HAP-1 (cell line): Measurements from ENCODE around the gene MCM9.

ENCODE experiments used
- DNase-seq, 2 experiments: peaks; one replicate each; pipeline ENCODE4 v3.0.0-alpha.2; 2016 to 2020; ENCODE audit warnings: low spot score in 2 of 2
- H3K27me3 ChIP-seq: fragments of 250-450 bp; sonication (Bioruptor Pico); 2 replicates; pipeline ENCODE4 v1.5.1; 2020; ENCODE audit warnings: low read depth, mild to moderate bottlenecking, moderate library complexity
- H3K36me3 ChIP-seq: fragments of 250-450 bp; sonication (Bioruptor Pico); replicated peaks from 2 replicates; pipeline ENCODE4 v1.5.1; 2020; ENCODE audit warnings: mild to moderate bottlenecking
- H3K4me1 ChIP-seq: fragments of 250-450 bp; sonication (Bioruptor Pico); 2 replicates; pipeline ENCODE4 v1.5.1; 2020; ENCODE audit warnings: mild to moderate bottlenecking
- H3K4me3 ChIP-seq: fragments of 250-450 bp; sonication (Bioruptor Pico); 2 replicates; pipeline ENCODE4 v1.5.1; 2020; ENCODE audit warnings: mild to moderate bottlenecking, moderate library complexity
- H3K9me3 ChIP-seq: fragments of 250-450 bp; sonication (Bioruptor Pico); 2 replicates; pipeline ENCODE4 v1.5.1; 2020; ENCODE audit warnings: mild to moderate bottlenecking, moderate library complexity
- in situ Hi-C: fragments of 300-500 bp; cut with MboI; formaldehyde crosslinking; loops from 3 replicates; pipeline ENCODE4 v1.14.3; 2020; ENCODE audit warnings: low sequenced_read_pairs, inconsistent platforms, mixed read lengths

MCM9 gene

GRCh38 chr6:118934461-118935330 is at the start of gene MCM9:
TSS of gene MCM9 (minus strand) at chr6:118935159. CDS start at chr6:118931723, 3,436 bp downstream.
- H3K4me3 ChIP-seq = peak within 1 kb of the TSS; percentile 70
- H3K36me3 ChIP-seq = peaks cover 2% of the 10 kb centered on the region; the same call in 1 of the 2 replicates
- peaks cover 8% of the 10 kb centered on the region for H3K4me1 ChIP-seq
- in situ Hi-C loops = no loop called here
- peaks cover 3% of the 10 kb centered on the region; the same call in 1 of the 2 replicates for H3K9me3 ChIP-seq
- no peaks in the 10 kb centered on the region for H3K27me3 ChIP-seq
- DNase-seq = peak; percentile 83 to 95

- no peaks in the 10 kb centered on the region for H3K27me3 ChIP-seq
- DNase-seq = no peak
- H3K9me3 ChIP-seq = no peaks in the 10 kb centered on the region
- peaks cover 10% of the 10 kb centered on the region for H3K4me1 ChIP-seq
- no peak overlapping the region for H3K4me3 ChIP-seq
- in situ Hi-C loops = no loop called here
- no peaks in the 10 kb centered on the region for H3K36me3 ChIP-seq
Measured at GRCh38 chr6:118984342-118984741, 49.4 kb upstream of the MCM9 start.

GRCh38 chr6:118982575-118982911 is 47.6 kb upstream of the MCM9 start:
- Histone ChIP-seq H3K4me3 (no peak overlapping the region), H3K4me1 (peaks cover 10% of the 10 kb centered on the region), H3K27me3 (no peaks in the 10 kb centered on the region), H3K36me3 (0 out of 2 replicates have a peak, but pooled peaks cover 3% of the 10 kb centered on the region), H3K9me3 (no peaks in the 10 kb centered on the region)
- no peak for DNase-seq
- in situ Hi-C loops = no loop called here

- peak; percentile 76 to 85 for DNase-seq
- in situ Hi-C loops = no loop called here
Measured at GRCh38 chr6:118981884-118982574, 47.1 kb upstream of the MCM9 start.

GRCh38 chr6:118980063-118980462 is 45.1 kb upstream of the MCM9 start:
- DNase-seq = no peak
- 0 out of 2 replicates have a peak, but pooled peaks cover 3% of the 10 kb centered on the region for H3K36me3 ChIP-seq
- H3K27me3 ChIP-seq = no peaks in the 10 kb centered on the region
- no peak overlapping the region for H3K4me3 ChIP-seq
- H3K4me1 ChIP-seq = peaks cover 10% of the 10 kb centered on the region
- H3K9me3 ChIP-seq = no peaks in the 10 kb centered on the region
- in situ Hi-C loops = no loop called here

More at GRCh38 chr6:118981884-118982574, 47.1 kb upstream of the MCM9 start:
- Histone ChIP-seq H3K9me3 (no peaks in the 10 kb centered on the region), H3K4me1 (peaks cover 10% of the 10 kb centered on the region), H3K36me3 (0 out of 2 replicates have a peak, but pooled peaks cover 3% of the 10 kb centered on the region), H3K4me3 (no peak overlapping the region), H3K27me3 (no peaks in the 10 kb centered on the region)

- no peak overlapping the region for H3K4me3 ChIP-seq
- no peaks in the 10 kb centered on the region for H3K9me3 ChIP-seq
- H3K4me1 ChIP-seq = peaks cover 5% of the 10 kb centered on the region
- H3K36me3 ChIP-seq = 0 out of 2 replicates have a peak, but pooled peaks cover 3% of the 10 kb centered on the region
- in situ Hi-C loops = loop anchor here (10.0 kb wide), 1 partner anchor 140 kb away; no protein-coding TSS in a partner anchor
- no peaks in the 10 kb centered on the region for H3K27me3 ChIP-seq
- no peak for DNase-seq
Measured at GRCh38 chr6:118974790-118975189, 39.8 kb upstream of the MCM9 start.

DNA sequence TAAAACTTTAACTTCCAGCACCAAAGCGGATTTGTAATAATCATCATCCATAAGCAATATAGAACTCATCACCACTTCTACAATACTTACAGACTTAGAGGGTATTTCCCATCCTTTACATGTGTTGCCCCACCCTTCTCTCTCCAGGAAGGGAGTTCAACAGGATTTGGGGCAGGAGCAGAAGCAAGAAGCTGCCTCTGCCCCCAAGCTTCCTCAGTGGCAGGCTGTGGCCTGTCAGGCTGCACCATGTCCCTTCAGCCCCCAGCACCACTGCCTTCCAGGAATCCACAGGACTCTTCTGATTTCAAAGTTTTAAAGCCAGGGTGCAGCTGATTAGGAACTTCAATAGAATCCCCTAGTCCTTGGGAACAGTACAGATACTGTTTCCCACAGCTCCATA is 36.7 kb upstream of the MCM9 start:
- peaks cover 11% of the 10 kb centered on the region for H3K4me1 ChIP-seq
- H3K4me3 ChIP-seq = no peak overlapping the region
- DNase-seq = no peak
- no peaks in the 10 kb centered on the region for H3K9me3 ChIP-seq
- no peaks in the 10 kb centered on the region for H3K27me3 ChIP-seq
- in situ Hi-C loops = loop anchor here (10.0 kb wide), 1 partner anchor 143 kb away; no protein-coding TSS in a partner anchor
- H3K36me3 ChIP-seq = no peaks in the 10 kb centered on the region

- no peak for DNase-seq
- Histone ChIP-seq H3K36me3 (no peaks in the 10 kb centered on the region), H3K27me3 (no peaks in the 10 kb centered on the region), H3K4me3 (no peak overlapping the region), H3K9me3 (no peaks in the 10 kb centered on the region), H3K4me1 (peaks cover 11% of the 10 kb centered on the region)
- in situ Hi-C loops = loop anchor here (10.0 kb wide), 1 partner anchor 144 kb away; no protein-coding TSS in a partner anchor
Measured at GRCh38 chr6:118970866-118971265, 35.9 kb upstream of the MCM9 start.

GRCh38 chr6:118968416-118968815 is 33.5 kb upstream of the MCM9 start:
- no peaks in the 10 kb centered on the region for H3K9me3 ChIP-seq
- H3K36me3 ChIP-seq = no peaks in the 10 kb centered on the region
- H3K27me3 ChIP-seq = no peaks in the 10 kb centered on the region
- H3K4me3 ChIP-seq = no peak overlapping the region
- peak in 1 of 2 experiments; percentile 81 for DNase-seq
- H3K4me1 ChIP-seq = peaks cover 11% of the 10 kb centered on the region
- in situ Hi-C loops = no loop called here

DNA sequence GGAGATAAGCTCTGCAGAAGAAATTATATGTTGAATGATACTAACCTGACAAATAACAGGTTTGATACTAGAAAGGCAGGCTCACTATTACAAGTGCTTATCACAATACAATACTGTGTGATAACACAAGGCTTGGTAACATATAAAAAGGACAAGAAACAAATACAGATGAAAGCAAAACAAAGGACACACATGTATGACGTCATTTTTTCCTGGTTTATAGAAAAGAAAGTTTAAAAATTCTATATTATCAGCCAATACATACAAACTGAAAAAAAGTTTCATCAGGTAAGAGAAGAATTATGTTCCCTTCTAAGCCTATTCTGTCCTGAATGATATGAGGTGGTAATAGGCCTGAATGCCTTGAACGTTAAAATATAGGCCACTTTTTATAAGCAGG is 32.3 kb upstream of the MCM9 start:
- Histone ChIP-seq H3K4me3 (no peak overlapping the region), H3K36me3 (no peaks in the 10 kb centered on the region), H3K4me1 (peaks cover 11% of the 10 kb centered on the region), H3K27me3 (no peaks in the 10 kb centered on the region), H3K9me3 (no peaks in the 10 kb centered on the region)
- in situ Hi-C loops = no loop called here
- no peak for DNase-seq

DNA sequence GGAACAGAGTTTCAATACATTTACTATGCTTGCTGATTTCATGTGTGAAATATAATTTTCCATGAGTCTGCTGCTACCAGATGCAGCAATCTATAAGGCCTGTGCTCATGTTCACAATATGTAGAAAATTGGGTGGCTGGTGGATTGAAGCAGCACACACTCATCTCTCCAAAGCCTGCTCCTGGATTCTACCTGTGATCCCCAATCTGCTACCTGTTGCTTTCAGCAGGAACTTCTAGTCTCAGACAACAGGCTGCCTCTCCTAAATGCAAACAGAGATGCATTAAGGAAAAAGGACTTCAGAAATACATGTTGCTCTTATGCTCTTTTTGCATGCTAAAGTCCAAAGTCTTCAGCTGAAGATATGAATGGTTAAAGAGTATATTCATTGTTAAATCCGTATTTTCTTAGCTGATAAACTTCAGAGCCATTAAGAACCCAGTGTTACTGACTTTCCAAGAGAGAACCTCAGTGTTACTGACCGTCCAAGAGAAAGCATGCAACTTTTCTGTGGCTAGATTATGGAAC is 30.9 kb upstream of the MCM9 start:
- H3K27me3 ChIP-seq = no peaks in the 10 kb centered on the region
- in situ Hi-C loops = no loop called here
- no peaks in the 10 kb centered on the region for H3K36me3 ChIP-seq
- H3K4me1 ChIP-seq = peaks cover 7% of the 10 kb centered on the region
- H3K9me3 ChIP-seq = no peaks in the 10 kb centered on the region
- no peak overlapping the region for H3K4me3 ChIP-seq
- no peak for DNase-seq

- Histone ChIP-seq H3K27me3 (no peaks in the 10 kb centered on the region), H3K9me3 (no peaks in the 10 kb centered on the region), H3K36me3 (no peaks in the 10 kb centered on the region), H3K4me3 (no peak overlapping the region), H3K4me1 (peaks cover 7% of the 10 kb centered on the region)
- no peak for DNase-seq
- in situ Hi-C loops = no loop called here
Measured at GRCh38 chr6:118965371-118965770, 30.4 kb upstream of the MCM9 start.

DNA sequence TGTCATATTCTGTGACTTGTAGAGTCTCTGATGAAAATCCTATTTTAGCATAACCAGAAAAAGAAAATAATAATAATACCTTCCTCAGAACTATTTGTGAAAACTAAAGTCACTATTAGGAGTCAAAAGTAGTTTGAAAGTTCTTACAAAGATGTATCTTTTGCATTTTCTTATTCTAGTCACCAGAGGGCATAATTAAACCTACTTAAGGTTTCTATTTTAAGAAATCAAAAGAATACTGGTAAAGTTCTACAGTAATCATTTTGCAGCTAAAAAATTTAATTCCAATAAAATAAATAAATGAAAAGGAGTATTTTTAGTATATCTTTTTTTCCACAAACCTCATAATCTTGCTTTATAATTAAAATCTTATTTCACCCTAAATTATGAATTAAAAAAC is 28.0 kb upstream of the MCM9 start:
- no peak for DNase-seq
- Histone ChIP-seq H3K9me3 (no peaks in the 10 kb centered on the region), H3K4me1 (peaks cover 8% of the 10 kb centered on the region), H3K36me3 (no peaks in the 10 kb centered on the region), H3K4me3 (no peak overlapping the region), H3K27me3 (no peaks in the 10 kb centered on the region)
- in situ Hi-C loops = no loop called here

- peak; percentile 47 to 62 for DNase-seq
- in situ Hi-C loops = no loop called here
Measured at GRCh38 chr6:118959903-118960302, 24.9 kb upstream of the MCM9 start.

More at GRCh38 chr6:118959903-118960302, 24.9 kb upstream of the MCM9 start:
- Histone ChIP-seq H3K36me3 (no peaks in the 10 kb centered on the region), H3K4me1 (peaks cover 8% of the 10 kb centered on the region), H3K4me3 (no peak overlapping the region), H3K27me3 (no peaks in the 10 kb centered on the region), H3K9me3 (no peaks in the 10 kb centered on the region)
